Activated T-cell treated with anti-CD3 and anti-CD28 coated beads for 1 hour (primary cell): ENCODE results near the gene CEP290.
"Not testable (repeated sequence)": the region's sequence is repeated elsewhere in the genome, so short reads cannot be mapped to it uniquely, and the experiment has no call there.

Source experiments
- DNase-seq: peaks from one replicate; pipeline ENCODE4 v3.0.0-alpha.2; 2020; ENCODE audit warnings: low read depth

Gene CEP290

DNA sequence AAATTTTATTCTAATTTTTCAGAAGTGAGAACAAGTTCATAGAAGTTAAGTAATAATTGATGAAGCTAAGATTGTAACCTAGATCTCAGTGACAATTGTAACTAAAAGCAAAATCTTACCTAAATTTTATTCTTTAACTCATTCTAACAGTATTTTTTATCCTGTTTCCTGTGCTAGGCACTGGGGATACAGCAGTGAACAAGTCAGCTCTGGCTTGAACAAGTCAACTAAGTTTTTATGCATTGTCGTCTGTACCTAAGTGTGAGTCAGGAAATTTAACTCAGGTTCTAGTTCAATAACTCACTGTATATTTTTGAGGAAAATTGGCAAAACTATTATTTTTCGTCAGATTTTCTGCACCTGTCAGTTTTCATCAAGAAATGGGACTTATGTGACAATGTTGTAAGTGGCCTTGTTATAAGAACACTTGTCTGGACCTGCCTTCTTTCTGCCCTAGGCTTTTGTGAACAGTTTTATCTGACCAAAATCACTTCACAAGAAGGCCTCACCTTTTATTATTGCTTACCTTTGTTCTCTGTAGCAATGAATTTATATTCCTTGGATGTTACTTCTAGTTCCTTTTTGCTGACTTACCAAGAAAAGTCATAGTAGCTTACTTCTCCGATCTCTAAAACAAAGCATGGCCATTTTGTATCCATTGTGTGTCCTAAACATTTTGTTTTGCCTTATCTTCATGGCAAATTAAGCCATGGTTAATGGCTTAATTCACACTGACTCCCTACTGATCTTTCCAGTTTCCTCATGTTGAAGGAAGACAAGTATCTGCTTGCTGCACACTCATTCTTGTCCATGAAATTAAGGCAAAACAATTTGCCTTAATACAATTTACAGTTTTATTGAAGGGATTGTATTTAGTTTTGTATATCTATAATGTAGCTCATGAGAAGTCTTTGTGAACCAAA, 2.9 kb upstream of the CEP290 start:
- no peak for DNase-seq

DNA sequence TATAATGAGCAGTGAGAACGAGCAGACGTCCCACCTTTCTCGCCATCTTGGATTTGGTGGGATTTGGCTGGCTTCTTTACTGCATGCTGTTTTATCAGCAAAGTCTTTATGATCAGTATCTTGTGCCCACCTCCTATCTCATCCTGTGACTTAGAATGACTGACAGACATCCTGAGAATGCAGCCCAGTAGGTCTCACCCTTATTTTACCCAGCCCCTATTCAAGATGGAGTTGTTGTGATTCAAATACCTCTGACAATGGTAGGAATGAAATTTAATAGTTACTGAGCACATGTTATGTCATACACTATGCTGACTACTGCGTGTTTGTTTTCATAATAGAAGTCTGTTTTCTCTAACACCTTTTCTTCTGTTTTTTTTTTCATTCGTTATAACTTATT, 2.1 kb upstream of the CEP290 start:
- no peak for DNase-seq

DNA sequence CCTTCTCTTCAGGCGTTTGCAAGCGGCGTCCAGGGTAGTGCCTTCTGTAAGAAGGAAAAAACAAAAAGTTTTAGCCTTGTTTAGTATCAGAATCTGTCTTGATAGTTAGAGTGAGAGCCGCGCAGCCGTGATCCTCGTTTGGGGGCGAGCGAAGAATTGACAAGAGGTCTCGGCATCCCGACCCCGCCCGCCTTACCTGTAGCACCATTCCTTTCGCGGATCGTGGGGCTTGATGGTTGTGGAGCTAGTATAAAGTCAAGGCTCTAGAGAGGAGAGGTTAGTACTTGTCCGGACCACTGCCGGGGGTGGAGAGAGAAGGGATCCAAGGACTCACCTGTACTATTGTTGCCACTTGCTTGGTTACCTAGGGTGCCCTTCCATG, 713 bp upstream of the CEP290 start:
- DNase-seq = peak; percentile 14

DNA sequence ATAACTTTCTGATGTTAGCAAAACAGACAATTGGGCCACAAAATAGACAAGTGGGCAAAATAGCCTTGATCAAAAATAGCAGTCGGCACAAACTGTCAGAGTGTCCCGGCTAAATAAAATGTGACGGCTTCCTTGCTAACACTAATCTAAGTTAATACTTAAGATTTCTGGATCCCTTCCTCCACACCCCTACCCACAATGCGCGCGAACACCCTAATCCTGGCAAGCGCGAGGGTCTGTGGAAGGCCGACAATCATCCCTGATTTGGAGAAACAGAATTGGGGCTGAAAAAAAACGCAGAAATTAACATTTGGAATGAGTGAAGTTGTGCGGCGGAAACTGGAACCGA, 489 bp downstream of the CEP290 start:
- no peak for DNase-seq

DNA sequence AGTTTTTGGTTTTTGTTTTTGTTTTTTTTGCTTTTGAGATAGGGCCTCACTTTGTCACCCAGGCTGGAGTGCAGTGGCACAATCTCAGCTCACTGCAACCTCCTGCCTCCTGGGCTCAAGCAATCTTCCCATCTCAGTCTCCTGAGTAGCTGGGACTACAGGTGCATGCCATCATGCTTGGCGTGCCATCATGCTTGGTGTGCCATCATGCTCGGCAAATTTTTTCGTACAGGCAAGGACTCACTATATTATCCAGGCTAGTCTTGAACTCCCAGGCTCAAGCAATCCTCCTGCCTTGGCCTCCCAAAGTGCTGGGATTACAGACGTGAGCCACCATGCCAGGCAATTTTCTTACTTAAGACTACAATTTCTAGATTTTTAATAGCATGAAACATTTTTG, 2.2 kb downstream of the CEP290 start:
- not testable (repeated sequence) for DNase-seq

DNA sequence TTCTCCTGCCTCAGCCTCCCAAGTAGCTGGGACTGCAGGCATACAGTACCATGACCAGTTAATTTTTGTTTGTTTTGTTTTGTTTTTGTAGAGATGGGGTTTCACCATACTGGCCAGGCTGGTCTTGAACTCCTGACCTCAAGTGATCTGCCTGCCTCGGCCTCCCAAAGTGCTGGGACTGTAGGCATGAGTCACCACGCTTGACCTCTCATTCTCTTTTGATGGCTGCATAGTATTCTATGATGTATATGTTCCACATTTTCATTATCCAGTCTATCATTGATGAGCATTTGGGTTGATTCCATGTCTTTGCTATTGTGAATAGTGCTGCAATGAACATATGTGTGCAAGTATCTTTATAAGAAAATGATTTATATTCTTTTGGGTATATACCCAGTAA, 8.7 kb downstream of the CEP290 start:
- not testable (repeated sequence) for DNase-seq

DNA sequence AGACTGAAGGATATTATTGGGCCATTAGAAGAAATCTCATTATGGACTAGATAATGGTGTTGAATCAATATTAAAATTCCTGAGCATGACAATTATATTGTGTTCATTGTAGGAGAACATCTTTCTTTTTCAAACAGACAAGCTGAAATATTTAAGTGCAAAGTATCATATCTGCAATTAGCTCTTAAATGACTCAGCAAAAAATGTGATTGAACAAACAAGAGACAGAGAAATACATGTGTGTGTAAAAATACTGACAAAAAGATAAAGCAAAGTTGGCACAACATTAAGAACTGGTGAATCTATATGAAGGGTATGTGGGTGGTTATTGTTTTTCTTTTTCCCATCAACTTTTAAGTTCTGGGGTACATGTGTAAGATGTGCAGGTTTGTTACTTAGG, 9.5 kb downstream of the CEP290 start:
- DNase-seq = no peak

DNA sequence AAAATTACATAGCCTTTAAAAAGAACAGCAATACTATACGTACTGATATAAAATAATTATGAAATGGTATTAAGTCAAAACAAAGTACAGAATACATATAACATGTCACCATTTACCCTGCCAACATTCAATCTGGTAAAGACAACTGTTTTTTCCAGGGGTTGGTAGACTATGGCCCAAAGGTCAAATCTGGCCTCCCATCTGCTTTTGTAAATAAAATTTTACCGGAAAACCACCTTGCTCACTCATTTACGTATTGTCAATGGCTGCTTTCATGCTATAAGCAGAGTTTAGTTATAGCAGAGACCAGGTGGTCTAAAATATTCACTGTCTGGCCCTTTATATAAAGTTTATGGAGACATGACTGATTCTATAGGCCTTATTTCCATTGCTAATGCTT, 14.0 kb downstream of the CEP290 start:
- no peak for DNase-seq

DNA sequence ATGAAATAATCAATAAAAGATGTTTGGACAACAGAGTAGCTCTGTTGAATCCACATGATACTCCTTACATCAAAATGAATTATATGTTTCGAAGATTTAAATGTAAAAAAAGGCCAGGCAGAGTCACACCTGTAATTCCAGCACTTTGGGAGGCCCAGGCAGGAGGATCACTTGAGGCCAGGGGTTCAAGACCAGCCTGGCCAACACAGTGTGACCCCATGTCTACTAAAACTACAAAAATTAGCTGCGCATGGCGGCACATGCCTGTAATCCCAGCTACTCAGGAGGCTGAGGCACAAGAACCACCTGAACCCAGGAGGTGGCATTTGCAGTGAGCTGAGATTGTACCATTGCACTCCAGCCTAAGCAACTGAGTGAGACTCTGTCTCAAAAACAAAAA, 14.8 kb downstream of the CEP290 start:
- DNase-seq = no peak

DNA sequence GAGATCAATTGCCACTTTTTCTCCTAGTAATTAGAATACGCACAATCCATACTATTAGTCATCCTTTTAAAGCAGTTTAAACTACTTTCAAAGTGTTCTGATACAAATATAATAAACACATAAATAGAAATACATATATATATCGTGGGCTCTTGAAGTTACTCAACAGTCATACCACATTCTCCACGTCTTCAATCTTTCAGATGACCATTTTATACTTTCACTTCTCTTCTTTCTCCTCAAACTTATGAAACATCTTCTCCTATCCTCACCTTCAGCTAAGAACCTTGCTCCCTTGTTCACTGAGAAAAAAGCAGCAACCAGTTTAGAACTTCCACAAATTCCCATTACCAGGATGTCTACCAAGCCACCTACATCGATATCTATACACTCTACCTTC, 19.2 kb downstream of the CEP290 start:
- no peak for DNase-seq

DNA sequence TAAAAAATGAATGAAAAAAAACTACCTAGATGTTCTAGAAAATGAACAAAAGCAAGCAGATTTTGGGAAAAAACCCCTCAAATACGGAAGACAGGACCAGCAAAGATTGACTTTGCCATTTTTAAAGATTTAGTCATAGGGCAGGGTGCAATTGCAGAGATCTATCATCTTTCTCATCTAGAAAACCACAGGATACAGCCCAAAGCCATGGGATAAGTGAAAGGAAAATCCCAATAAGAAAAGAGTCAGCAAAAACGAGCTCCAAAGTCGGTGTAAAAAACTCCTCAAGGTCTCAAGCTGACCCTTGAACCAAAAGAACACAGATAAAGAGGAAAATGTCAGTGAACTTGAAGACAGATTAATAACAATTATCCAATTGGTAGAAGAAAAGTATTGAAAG, 28.0 kb downstream of the CEP290 start:
- no peak for DNase-seq

DNA sequence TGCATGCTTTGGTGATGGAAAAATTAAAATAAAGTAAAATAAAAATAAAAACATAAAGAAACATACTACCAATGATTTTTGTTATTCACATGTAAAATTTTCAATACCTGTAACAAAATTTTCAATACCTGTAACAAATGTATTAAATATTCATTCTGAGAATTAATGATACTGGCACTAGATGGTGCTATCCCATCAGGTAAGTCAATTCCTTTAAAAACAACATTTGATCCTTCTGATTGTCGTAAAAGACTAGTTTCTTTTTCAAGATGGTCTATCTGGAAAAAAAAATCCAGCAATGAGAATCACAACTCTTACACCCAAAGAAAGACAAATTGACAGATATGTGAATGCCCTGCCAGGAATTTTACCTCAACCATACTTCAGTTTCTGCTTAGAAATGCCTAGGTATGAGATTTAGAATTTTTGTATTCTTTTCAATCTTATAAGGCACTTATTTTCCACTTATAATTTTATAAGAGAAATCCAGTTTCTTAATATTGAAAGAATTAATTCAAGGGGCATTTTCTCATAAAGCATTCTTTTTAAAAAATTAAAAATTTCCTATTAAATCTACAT, 30.7 kb downstream of the CEP290 start:
- DNase-seq = no peak

DNA sequence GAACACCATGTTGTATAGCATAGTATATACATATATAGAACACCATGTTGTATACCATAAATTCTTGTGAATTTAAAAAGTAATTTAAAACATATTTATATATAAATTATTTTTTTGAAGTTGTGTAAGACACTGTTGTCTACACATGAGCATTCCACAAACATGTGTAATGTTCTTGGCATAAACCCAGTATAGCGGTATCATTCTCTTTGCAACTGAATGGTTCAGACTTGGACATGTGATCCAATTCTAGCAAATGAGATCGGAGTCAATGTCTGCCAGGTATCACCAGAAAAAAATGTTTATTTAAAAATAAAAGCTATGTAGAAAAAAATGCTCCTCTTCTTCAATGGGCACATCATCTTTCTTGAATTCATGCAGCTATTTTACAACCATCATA, 33.9 kb downstream of the CEP290 start:
- DNase-seq = no peak

DNA sequence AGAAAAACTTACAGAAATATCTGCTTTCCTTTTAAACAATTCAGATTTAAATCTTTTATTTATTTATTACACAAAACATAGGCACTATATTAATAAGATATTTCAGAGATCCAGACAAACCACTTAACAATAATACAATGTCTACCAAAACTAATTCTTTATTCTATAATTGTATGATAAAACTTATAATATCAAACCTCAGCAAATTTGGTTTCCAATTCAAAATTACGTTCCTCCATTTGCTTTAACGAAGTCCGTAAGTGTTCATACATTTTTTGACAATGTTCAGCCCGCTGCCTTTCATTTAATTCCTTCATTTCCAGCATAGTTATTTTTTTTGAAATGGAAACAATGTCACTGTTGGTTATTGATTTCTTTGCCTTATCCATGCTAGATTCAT, 48.3 kb downstream of the CEP290 start:
- no peak for DNase-seq

DNA sequence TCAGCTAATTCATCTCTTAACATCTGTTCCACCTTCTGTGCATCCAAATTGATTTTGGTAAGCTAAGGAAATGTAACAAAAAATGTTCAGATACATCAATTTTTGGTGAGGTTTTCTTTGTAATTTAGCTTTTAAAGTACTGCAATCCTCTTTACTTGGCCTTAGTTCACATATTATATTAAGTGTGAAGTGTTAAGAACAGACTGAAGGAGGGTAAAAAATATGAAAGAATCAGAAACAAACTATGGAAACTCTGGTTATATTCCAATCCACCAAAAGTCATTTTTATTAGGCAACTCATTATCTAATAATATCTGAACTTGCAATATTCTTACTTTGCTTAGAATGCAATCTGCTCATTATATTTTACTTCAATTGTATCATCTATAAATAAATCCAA, 49.1 kb downstream of the CEP290 start:
- DNase-seq = no peak

DNA sequence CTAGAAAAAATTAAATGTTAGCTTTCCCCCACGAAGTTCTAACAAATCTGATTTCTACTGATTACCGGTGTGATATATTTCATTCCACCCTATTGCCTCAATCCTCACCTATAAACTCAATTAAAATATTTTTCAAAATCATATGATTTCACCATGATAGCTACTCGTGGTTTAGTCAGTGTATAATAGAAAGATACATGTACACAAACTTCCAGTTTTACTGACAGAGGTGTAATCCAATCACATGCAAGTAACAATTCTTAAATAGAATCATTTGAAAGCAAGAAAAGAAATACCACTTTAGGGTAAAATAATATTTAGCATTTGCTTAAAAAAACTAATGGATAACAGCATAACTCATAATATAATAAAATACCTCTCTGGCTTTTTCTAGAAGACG, 57.7 kb downstream of the CEP290 start:
- no peak for DNase-seq

DNA sequence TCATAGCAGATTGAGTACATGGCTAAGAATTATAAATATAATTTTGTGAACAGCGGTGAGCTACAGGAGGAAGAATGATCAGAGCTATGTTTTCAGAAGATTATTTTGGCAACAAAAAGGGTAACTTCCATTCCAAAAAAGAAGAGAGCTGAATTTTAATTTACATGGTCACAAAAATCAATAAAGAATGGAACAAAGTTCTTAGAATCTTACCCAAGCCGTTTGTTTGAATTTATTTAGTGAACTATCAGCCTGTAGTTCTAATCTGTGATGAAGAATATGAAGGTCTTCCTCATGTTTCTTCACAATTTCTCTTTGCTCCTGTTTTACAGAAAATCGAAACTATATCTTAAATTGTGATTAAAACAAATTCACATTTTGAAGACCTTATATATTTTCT, 58.3 kb downstream of the CEP290 start:
- no peak for DNase-seq

DNA sequence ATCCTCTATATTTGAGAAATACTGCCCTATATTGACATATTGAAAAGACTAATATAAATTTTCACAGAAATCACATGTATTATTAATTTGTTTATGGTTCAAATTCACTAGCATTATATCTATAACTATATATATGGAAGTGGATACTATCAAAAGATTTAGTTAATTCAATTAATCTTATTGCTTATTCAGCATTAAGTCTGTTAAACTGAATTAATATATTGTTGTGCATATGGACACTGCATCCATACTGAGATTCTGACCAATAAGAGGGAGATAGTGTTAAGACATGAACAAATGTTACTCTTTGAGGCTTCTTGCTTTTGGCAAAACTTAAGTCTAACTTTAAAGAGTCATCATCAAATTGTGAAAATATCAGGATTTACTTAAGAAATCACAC, 60.6 kb downstream of the CEP290 start:
- no peak for DNase-seq

DNA sequence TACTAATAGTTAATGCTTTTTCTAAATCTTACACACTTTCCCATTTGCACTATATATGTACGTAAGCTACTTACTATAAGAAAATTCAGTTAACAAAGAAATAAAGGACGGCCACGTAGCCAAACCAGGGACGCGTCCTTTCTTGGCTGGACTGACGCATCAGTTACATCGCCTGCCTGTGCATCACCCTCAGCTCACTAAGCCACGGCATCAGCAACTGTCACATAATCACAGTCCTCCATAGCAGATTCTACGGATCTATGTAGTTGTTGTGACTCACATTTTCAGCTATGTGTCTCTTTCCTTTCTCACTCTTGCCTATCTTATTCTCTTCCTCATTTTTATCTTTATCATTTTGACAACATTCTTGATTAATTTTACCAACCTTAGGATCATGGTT, 74.6 kb downstream of the CEP290 start:
- no peak for DNase-seq

DNA sequence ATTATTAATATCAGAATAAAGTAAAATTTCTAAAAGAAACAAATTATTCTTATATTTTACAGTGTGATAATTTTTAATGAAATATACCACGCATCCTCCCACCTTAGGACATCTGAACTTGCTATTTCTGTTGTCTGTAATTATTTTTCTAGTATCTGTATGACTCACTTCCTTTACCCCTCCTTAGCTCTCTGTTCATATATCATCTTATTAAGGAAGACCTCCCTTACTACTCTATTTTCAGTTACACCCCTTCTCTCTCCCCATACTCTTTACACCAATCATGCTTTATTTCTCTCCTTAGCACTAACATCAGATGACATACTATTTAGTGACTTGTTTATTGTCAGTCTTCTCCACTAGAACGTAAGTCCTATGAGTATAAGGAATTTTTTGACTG, 78.5 kb downstream of the CEP290 start:
- DNase-seq = no peak

DNA sequence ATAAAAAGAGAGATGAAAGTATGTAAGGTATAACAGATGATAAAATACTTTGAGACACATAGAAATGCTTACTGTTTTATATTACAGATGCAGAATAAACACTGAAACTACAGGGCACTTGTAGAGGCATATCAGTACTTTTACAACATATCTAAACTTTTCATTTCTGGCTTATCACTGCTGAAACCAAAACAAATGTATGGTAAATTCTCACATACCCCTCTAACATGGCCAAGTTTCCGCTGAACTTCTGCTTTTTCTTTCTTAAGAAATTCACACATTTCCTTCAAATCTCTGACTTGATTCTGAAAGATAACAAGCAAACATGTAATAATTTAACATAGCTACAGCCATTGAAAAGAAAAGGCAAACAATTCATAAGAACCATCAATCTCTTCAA, 79.4 kb downstream of the CEP290 start:
- DNase-seq = no peak

DNA sequence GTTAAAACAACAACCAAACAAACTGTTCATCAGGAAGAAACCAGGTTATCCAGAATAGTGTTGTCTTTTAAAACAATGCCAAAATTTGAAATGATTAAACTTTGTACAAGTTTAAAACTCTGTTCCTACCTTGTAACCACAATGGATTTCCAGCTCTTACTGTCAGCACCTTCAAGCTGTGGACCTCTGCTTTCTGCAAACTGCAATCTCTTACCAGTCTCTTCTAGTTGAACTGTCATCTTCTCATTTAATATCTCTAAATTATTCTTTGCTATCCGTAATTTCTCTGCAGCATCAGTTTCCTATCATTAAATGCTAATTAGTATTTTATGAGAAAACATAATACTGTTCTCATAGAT, 83.2 kb downstream of the CEP290 start:
- no peak for DNase-seq

DNA sequence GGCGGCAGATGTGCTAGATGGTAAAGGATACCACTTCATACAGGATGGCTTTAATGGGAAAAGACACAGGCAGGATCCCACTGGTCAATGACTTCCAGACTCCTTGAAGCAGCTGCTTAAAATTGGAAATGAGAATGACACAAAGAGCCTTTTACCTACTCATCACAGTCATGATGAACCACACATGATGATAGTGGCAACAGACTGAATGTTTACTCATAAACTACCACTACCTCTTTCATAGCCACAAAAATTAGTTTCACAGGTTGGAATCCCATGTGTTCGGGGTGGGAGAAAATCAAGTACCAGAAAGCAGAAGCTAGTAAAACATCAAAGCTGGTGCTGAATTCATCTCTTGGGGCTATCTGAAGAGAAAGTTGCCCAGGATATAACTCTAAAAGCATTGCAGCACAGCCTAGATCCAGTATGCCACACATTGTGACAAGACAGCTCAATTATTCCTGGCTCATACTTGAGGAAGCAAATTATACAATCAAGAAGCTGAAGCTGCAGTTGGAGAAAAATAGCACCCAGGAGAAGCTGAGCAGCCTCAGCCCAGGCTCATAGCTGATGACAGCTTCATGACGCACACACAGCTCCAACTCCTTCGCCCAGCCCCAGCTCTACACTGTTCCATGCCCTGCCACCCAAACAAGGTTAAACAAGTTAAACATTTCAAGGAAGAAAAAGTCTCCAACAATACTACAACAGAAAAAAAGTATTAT, 83.7 kb downstream of the CEP290 start:
- no peak for DNase-seq

DNA sequence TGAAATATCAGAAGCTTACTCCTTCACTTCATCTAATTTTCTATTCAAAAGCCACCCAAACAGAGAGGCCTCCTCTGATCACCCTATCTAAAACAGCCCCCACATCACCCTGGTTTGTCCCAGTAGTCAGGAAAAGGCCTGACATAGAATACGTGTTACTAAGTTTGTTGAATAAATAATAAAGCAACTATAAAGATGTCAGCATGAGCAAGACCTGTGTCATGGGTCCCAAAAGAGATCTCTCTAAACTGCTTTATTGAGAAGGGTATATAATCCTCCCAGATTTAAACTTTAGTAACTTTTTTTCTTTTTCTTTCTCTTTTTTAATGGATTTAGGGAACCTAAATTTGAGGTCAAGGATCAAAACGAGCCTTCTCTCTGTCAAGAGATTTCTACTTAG, 85.3 kb downstream of the CEP290 start:
- no peak for DNase-seq
